Measurements from ENCODE around the gene PAN3. TPM values are rescaled to one million over a fixed set of nuclear protein-coding genes. Genes with fewer than 3 reads are reported as not detected.
"Not testable (repeated sequence)": the region's sequence is repeated elsewhere in the genome, so short reads cannot be mapped to it uniquely, and the experiment has no call there.

PAN3 gene
- total RNA-seq, 1 donor from 2014 or later = 8.0 TPM

GRCh38 chr13:28131646-28132045 is 6.7 kb upstream of the PAN3 start:
- no peak for DNase-seq (ENCODE audit: low spot score)
- no peak for ATAC-seq

- ATAC-seq (no peak), DNase-seq (ENCODE audit: low spot score) (no peak)
Observed at GRCh38 chr13:28136916-28137315, 1.4 kb upstream of the PAN3 start.

DNA sequence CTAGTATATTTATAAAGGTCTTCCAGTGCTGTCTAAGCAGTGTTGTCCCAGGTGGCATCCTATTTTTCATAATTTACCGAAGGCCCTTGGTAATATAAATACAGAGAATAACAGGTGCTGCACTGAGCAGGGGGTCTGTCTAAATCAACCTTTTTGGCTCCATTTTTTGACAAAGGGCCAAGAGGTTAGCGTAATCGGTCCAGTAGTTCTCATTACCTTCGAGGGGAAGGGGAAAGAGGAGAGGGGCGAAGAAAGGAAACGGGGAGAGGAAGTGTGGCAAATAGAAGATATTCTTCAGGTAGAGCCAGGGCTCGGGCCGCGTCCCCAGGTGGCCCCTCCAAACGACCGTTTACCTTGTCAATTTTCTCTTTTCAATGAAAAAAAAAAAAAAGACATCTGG is 749 bp upstream of the PAN3 start:
- DNase-seq (ENCODE audit: low spot score) (no peak), ATAC-seq (no peak)

DNA sequence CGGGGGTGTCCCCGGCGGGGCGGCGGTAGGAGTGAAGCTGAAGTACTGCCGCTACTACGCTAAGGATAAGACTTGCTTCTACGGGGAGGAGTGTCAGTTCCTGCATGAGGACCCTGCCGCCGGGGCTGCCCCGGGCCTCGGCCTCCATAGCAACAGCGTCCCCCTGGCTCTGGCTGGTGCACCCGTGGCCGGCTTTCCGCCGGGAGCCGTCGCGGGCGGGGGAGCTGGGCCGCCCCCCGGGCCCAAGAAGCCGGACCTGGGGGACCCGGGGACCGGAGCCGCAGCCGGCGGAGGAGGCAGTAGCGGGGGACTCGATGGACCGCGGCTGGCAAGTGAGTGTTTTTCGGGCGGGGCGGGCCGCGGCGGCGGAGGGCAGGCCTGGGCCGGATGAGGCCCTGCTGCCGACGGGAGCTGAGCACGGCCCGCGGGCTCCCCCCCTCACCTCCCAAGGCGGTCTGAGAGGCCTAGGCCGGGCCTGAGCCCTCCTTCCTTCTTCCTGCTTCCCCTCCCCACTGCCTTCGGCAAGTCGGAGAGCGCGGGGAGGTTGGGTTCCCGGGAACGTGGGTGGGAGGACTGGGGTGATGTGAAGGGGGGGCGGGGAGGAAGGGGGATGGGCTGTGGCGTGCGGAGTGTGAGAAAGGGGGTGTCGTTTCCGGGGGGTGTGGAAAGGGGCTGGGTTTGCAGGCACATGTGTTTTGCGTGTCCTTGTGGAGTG is 568 bp downstream of the PAN3 start:
- DNase-seq (ENCODE audit: low spot score) = peak; percentile 83
- ATAC-seq = peak; percentile 75

DNA sequence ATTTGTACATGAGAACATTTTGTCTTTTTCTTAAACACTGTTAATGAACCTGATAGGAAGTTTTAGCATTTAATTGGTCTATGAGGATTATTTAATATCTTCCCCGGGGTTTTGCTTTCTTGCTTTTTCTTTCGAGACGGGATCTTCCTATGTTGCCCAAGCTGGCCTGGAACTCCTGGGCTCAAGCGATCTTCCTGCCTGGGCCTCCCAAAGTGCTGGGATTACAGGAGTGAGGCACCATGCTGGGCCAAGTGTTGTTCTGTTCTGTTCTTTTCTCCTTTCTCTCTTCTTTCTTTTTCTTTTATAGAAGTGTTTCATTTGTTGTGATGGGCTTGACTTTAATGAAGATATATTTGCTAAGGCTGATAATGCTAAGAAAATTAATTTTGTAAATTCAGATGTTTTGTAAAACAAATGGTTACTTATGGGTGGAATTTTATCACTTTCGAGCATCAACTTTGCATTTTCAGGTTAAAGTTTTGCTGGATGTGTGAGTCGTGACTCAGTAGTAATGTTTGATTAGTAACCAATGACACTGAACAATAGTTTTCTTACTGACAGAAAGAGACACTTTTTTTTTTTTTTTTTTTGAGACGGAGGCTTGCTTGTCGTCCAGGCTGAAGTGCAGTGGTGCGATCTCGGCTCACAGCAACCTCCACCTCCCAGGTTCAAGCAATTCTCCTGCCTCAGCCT is 2.2 kb downstream of the PAN3 start:
- ATAC-seq (no peak), DNase-seq (ENCODE audit: low spot score) (no peak)

- DNase-seq (ENCODE audit: low spot score); ATAC-seq: not testable (repeated sequence)
Observed at GRCh38 chr13:28141542-28141941, 3.2 kb downstream of the PAN3 start.

DNA sequence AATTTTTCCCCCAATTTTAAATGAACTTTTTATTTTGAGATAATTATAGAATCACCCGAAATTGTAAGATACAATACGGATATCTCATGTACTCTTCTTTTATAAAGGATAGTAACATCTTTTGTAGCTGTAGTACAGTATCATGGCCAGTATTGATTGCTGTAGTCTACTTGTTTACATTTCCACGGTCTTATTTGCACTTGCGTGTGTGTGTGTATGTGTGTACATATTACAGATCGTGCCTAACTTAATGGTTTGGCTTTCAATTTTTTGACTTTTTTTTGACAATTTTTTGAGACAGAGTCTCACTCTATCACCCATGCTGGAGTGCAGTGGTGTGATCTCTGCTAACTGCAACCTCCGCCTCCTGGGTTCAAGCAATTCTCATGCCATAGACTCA is 6.7 kb downstream of the PAN3 start:
- peak; percentile 93 for ATAC-seq
- no peak for DNase-seq (ENCODE audit: low spot score)

- no peak for DNase-seq (ENCODE audit: low spot score)
- ATAC-seq = no peak
Observed at GRCh38 chr13:28147495-28147894, 9.2 kb downstream of the PAN3 start.

DNA sequence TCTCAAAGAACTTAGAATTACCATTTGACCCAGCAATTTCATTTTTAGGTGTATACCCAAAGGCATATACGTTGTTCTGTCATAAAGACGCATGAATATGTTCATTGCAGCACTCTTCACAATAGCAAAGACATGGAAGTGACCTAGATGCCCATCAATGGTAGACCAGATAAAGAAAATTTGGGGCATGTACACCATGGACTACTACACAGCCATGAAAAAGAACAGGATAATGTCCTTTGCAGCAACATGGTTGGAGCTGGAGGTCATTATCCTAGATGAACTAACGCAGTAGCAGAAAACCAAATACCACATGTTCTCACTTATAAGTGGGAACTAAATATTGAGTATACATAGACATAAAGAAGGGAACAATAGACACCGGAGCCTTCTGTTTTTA is 20.7 kb downstream of the PAN3 start:
- DNase-seq (ENCODE audit: low spot score) (no peak), ATAC-seq (no peak)

- ATAC-seq = peak; percentile 21
Observed at GRCh38 chr13:28161370-28161769, 23.0 kb downstream of the PAN3 start.

DNA sequence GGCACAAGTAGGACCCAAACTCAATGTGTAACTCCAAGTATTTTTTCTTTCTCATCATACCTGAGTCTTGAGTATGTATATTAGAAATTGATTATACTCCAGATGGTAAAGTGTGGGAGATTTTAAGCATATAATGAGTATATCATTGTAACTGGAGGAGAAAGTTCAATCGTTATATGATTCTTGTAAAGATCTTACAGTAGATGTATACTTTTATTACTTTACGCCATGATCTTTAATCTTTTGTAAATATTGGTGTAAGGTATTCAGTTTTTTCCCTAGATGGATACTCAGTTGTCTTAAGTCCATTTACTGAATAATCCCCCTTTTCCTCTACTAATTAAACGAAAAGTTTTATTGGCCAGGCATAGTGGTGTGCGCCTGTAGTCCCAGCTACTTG is 25.2 kb downstream of the PAN3 start:
- ATAC-seq (no peak), DNase-seq (ENCODE audit: low spot score) (no peak)

More at GRCh38 chr13:28161370-28161769, 23.0 kb downstream of the PAN3 start:
- DNase-seq (ENCODE audit: low spot score) = no peak

- no peak for DNase-seq (ENCODE audit: low spot score)
- no peak for ATAC-seq
Observed at GRCh38 chr13:28166257-28166656, 27.9 kb downstream of the PAN3 start.

DNA sequence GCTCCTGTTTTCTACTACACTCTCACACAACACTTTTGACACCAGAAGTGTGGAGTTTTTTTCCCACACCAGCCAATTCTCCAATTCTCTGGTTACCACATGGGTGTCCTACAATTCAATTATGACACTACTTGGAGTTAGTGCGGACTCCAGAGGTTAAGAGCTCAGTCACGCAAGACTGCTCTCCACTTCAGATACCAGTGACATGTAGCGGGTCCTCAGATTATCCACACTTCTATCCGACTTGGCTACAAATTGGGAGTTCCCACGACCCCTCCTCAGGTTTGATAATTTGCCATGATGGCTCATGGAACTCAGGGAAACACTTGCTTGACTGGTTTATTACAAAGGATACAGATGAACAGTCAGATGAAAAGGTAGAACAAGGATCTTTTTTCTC is 32.9 kb downstream of the PAN3 start:
- DNase-seq (ENCODE audit: low spot score) (no peak), ATAC-seq (no peak)

- ATAC-seq = no peak
Observed at GRCh38 chr13:28172947-28173346, 34.6 kb downstream of the PAN3 start.

GRCh38 chr13:28173793-28174192 is 35.4 kb downstream of the PAN3 start:
- DNase-seq (ENCODE audit: low spot score) (no peak), ATAC-seq (no peak)

More at GRCh38 chr13:28172947-28173346, 34.6 kb downstream of the PAN3 start:
- DNase-seq (ENCODE audit: low spot score) = no peak

DNA sequence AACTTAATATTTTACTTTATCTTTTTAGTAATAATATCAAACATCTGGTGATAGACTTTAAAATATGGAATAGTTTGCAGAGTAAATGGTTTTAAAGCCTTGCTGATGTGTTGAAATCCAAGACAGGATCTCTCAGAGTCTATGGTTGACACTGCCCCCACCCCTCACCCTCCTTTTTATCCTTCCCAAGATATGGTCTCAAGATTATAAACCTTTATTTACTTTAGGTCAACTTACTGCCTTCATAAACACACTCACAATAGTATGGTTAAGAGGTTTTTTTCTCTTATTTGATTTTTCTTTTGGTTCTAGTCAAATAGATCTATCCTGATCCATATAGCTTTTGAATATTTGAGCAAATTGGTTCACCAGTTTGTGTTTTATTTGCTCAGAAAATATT is 39.0 kb downstream of the PAN3 start:
- ATAC-seq = no peak
- DNase-seq (ENCODE audit: low spot score) = no peak

- DNase-seq (ENCODE audit: low spot score) = no peak
- no peak for ATAC-seq
Observed at GRCh38 chr13:28177877-28178276, 39.5 kb downstream of the PAN3 start.

DNA sequence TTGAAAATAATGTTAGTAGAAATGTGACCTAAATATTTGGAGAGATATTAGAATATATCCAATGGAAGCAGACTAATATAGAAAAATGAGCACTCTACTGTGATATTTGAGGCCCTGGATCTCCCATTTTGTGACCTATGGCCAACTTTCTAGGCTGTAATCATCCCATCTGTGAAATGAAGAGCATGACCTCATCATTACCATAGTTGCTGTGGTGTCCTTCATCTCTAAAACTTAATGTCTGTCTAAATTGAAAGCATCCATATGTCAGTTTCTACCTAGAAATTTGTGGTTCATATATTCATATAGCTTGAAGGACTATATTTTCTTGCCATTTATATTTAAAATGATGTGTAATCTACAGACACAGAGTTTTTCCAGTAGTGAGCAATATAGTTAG is 41.6 kb downstream of the PAN3 start:
- DNase-seq (ENCODE audit: low spot score) (no peak), ATAC-seq (no peak)

DNA sequence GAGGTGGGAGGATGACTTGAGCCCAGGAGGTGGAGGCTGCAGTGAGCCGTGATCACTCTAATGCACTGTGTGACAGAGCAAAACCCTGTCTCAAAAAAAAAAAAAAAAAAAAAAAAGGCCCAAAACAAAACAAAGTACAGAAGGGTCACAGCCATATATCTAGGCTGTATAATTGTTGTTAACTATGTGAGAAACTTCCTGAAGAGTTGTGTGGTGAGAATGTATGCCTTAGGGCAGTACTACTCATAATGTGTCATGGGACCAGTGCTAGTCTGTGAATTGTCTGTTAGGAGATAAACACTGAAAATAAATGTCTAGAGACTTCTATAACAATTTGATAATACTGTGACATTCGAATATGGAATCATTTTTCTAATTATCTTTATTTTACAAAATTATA is 43.1 kb downstream of the PAN3 start:
- DNase-seq (ENCODE audit: low spot score) (no peak), ATAC-seq (no peak)

DNA sequence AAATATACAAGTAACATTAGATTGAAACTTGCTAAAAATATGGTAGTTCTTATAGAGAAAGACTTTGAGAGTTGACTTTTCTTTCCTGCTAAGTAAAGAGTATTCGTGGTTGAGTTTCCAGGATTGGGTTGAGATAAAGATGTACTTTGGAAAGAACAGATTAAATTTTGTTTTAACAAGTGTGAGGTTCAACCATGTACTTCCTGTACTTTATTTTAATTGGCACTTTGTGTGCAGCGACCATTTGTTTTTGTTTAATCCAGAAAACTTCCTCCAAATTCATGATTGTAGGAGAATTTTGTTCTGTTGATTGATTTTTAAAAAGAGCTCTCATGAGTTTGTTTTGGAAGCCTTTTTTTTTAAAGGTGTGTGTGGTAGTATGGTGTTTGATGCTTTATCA is 46.9 kb downstream of the PAN3 start:
- ATAC-seq = no peak
- no peak for DNase-seq (ENCODE audit: low spot score)

DNA sequence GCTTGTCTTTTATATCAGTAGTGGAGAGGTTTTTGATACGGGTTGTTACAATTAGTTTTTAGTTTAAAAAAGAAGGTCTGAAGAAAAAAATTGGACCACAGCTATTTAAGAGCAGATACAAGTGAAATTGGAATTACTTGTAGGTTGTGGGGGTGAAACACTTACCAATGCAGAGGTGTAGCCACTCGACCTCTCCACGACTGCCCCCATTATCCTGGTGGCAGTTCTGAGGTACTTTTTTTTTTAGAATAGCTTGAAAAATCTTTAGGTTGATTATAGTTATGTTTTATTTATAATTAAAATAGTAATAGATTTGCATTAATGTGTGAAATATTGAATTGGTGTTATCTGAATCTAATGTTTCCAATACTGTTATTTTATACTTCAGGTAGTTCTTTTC is 60.7 kb downstream of the PAN3 start:
- ATAC-seq (no peak), DNase-seq (ENCODE audit: low spot score) (no peak)

- ATAC-seq = no peak
- no peak for DNase-seq (ENCODE audit: low spot score)
Observed at GRCh38 chr13:28204043-28204442, 65.7 kb downstream of the PAN3 start.
